HEK293 (cell line): ENCODE data around the gene MIA2.

ENCODE experiments used
- CTCF ChIA-PET: fragments of 350-600 bp; formaldehyde crosslinking; extraction: SDS; loops from one replicate; lab custom pipeline; 2021; ENCODE audit warnings: antibody characterized with exemption; lab: Yijun Ruan, JAX
- POLR2A ChIA-PET: fragments of 300-600 bp; formaldehyde crosslinking; extraction: SDS; loops from one replicate; lab custom pipeline; 2020; ENCODE audit warnings: antibody characterized with exemption, inconsistent platforms; lab: Yijun Ruan, JAX
- H3K27ac ChIP-seq: fragments of 200-500 bp; sonication (Bioruptor generic); 2 replicates; pipeline ENCODE4 v1.5.1; 2014; ENCODE audit warnings: low read depth, low read length, control low read depth, inconsistent platforms; ENCODE audit errors: extremely low read depth
- H3K36me3 ChIP-seq, 2 experiments: fragments of 200-500 bp in 1 of 2; sonication (Bioruptor generic) in 1 of 2; 1 replicate in 1 of 2; 2 replicates in 1 of 2; pipeline ENCODE4 v1.5.1; 2014 to 2017; ENCODE audit warnings: inconsistent platforms in 2 of 2, low read length in 2 of 2; ENCODE audit not compliant: control insufficient read depth in 2 of 2, insufficient read depth in 1 of 2
- H3K4me1 ChIP-seq: fragments of 200-500 bp; sonication (Bioruptor generic); 2 replicates; pipeline ENCODE4 v1.5.1; 2014; ENCODE audit warnings: mild to moderate bottlenecking, low read length, inconsistent platforms; ENCODE audit not compliant: control insufficient read depth, insufficient read depth
- H3K4me3 ChIP-seq: 2 replicates; pipeline ENCODE4 v1.5.1; 2011; ENCODE audit warnings: low read depth, mild to moderate bottlenecking, control low read depth, low read length, moderate library complexity
- H3K9me3 ChIP-seq: fragments of 200-500 bp; sonication (Bioruptor generic); 2 replicates; pipeline ENCODE4 v1.5.1; 2014; ENCODE audit warnings: low read depth, low read length, inconsistent platforms; ENCODE audit not compliant: control insufficient read depth, insufficient read depth
- FEZF1 ChIP-seq: fragments of 450-650 bp; formaldehyde crosslinking; IDR thresholded peaks from 2 replicates; pipeline ENCODE4 v1.5.1; 2016; ENCODE audit warnings: missing biosample characterization, missing genetic modification characterization
- KLF7 ChIP-seq: fragments of 450-650 bp; formaldehyde crosslinking; IDR thresholded peaks from 2 replicates; pipeline ENCODE4 v1.5.1; 2016; ENCODE audit warnings: missing biosample characterization, missing genetic modification characterization, borderline replicate concordance
- MZF1 ChIP-seq: fragments of 450-650 bp; formaldehyde crosslinking; IDR thresholded peaks from 2 replicates; pipeline ENCODE4 v1.5.1; 2017; ENCODE audit warnings: missing biosample characterization, missing genetic modification characterization, borderline replicate concordance
- SCRT2 ChIP-seq: fragments of 450-650 bp; formaldehyde crosslinking; IDR thresholded peaks from 2 replicates; pipeline ENCODE4 v1.5.1; 2016; ENCODE audit warnings: missing biosample characterization, missing genetic modification characterization
- TCF7L2 ChIP-seq: IDR thresholded peaks from 2 replicates; pipeline ENCODE4 v1.6.1; 2011; ENCODE audit warnings: low read depth, mild to moderate bottlenecking, inconsistent platforms, low read length, moderate library complexity, borderline replicate concordance
- ZBTB26 ChIP-seq: fragments of 450-650 bp; formaldehyde crosslinking; optimal IDR thresholded peaks from 2 replicates; pipeline ENCODE3; 2016; ENCODE audit warnings: missing biosample characterization, mild to moderate bottlenecking, missing genetic modification characterization
- ZBTB8A ChIP-seq: fragments of 450-650 bp; formaldehyde crosslinking; IDR thresholded peaks from 2 replicates; pipeline ENCODE4 v1.5.1; 2016; ENCODE audit warnings: missing biosample characterization, missing genetic modification characterization
- ZNF146 ChIP-seq: fragments of 450-650 bp; formaldehyde crosslinking; IDR thresholded peaks from 2 replicates; pipeline ENCODE4 v1.5.1; 2016; ENCODE audit warnings: missing biosample characterization, missing genetic modification characterization
- ZNF221 ChIP-seq: fragments of 450-650 bp; formaldehyde crosslinking; IDR thresholded peaks from 2 replicates; pipeline ENCODE4 v1.5.1; 2017; ENCODE audit warnings: missing biosample characterization, missing genetic modification characterization, borderline replicate concordance
- ZNF335 ChIP-seq: fragments of 450-650 bp; formaldehyde crosslinking; conservative IDR thresholded peaks from 2 replicates; pipeline ENCODE4 v1.5.1; 2016; ENCODE audit warnings: missing biosample characterization, missing genetic modification characterization
- ZNF416 ChIP-seq: fragments of 450-650 bp; formaldehyde crosslinking; IDR thresholded peaks from 2 replicates; pipeline ENCODE4 v1.5.1; 2016; ENCODE audit warnings: missing biosample characterization, missing genetic modification characterization
- ZNF530 ChIP-seq: fragments of 450-650 bp; formaldehyde crosslinking; IDR thresholded peaks from 2 replicates; pipeline ENCODE4 v1.5.1; 2016; ENCODE audit warnings: low read depth, missing biosample characterization, missing genetic modification characterization
- ZNF621 ChIP-seq: fragments of 450-650 bp; formaldehyde crosslinking; IDR thresholded peaks from 2 replicates; pipeline ENCODE4 v1.5.1; 2017; ENCODE audit warnings: missing biosample characterization, missing genetic modification characterization
- ZNF777 ChIP-seq: fragments of 450-650 bp; formaldehyde crosslinking; IDR thresholded peaks from 2 replicates; pipeline ENCODE4 v1.5.1; 2017; ENCODE audit warnings: missing biosample characterization, missing genetic modification characterization, borderline replicate concordance
- ZNF791 ChIP-seq: fragments of 450-650 bp; formaldehyde crosslinking; IDR thresholded peaks from 2 replicates; pipeline ENCODE4 v1.5.1; 2016; ENCODE audit warnings: missing biosample characterization, missing genetic modification characterization

MIA2 gene

DNA sequence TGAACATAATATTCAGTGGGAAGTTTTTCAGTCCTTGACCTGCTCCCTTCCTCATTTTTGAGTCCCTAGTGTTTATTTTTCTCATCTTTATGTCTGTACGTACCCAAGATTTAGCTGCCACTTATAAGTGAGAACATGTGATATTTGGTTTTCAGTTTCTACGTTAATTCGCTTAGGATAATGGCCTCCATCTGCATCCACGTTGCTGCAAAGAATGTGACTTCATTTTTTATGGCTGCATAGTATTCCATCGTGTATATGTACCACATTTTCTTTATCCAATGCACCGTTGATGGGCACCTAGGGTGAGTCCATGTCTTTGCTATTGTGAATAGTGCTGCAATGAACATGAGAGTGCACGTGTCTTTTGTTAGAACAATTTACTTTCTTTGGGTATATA is 30.3 kb downstream of the MIA2 start:
- ChIA-PET POLR2A (interaction anchor here (1.5 kb wide), 1 partner anchor 94 kb away, joined by 3 read pairs; the partner anchor contains the start of gene TRAPPC6B), CTCF (no interaction called here)
- H3K36me3 ChIP-seq, result no peaks in the 10 kb centered on the region
- no peak overlapping the region for H3K4me3 ChIP-seq
- peaks cover 5% of the 10 kb centered on the region; the same call in 1 of the 2 replicates for H3K4me1 ChIP-seq
- H3K27ac ChIP-seq, result no peak overlapping the region
- TF ChIP-seq ZNF621 (tag by site-specific recombination) (no peak), TCF7L2 (no peak), ZNF146 (peak; percentile 82)
- no peaks in the 10 kb centered on the region for H3K9me3 ChIP-seq

DNA sequence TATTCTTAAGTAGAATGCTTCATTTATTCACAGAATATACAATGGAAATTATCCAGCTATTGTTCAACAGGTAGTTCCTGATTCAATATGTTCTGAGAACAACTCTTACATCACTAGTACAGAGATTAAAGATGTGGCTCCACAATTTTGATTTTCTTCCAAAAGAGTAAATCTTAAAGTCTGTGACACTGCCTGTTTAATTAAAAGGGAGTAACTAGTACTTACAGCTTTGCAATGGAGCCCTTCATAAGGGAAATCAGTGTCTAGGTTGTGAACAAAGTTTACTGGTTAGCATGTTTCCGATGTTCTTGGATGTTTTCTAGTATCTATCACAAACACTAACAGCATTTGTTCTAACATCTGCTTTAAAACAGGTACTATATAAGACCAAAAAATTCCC is 30.8 kb downstream of the MIA2 start:
- H3K36me3 ChIP-seq, result no peaks in the 10 kb centered on the region
- H3K27ac ChIP-seq, result no peak overlapping the region
- no peak for TF ChIP-seq ZNF416 (tag by site-specific recombination)
- TF ChIP-seq SCRT2 (tag by site-specific recombination), result peak; percentile 49
- H3K9me3 ChIP-seq, result no peaks in the 10 kb centered on the region
- CTCF ChIA-PET, result no interaction called here
- POLR2A ChIA-PET, result interaction anchor here (1.5 kb wide), 1 partner anchor 94 kb away, joined by 3 read pairs; the partner anchor contains the start of gene TRAPPC6B
- H3K4me1 ChIP-seq, result peaks cover 5% of the 10 kb centered on the region; the same call in 1 of the 2 replicates
- H3K4me3 ChIP-seq, result no peak overlapping the region

- Histone ChIP-seq H3K4me3 (no peak overlapping the region), H3K36me3 (no peaks in the 10 kb centered on the region), H3K9me3 (no peaks in the 10 kb centered on the region), H3K27ac (no peak overlapping the region), H3K4me1 (peaks cover 5% of the 10 kb centered on the region; the same call in 1 of the 2 replicates)
- TF ChIP-seq ZNF530 (tag by site-specific recombination) (no peak), ZNF791 (tag by site-specific recombination) (no peak), ZNF221 (tag by site-specific recombination) (no peak)
- CTCF ChIA-PET, result interaction anchor here (0.7 to 1.0 kb wide), 3 partner anchors 34 to 162 kb away, joined by 3 to 5 read pairs (median 3); no protein-coding TSS in a partner anchor
- POLR2A ChIA-PET, result interaction anchor here (1.5 kb wide), 1 partner anchor 95 kb away, joined by 3 read pairs; the partner anchor contains the start of gene TRAPPC6B
Observed at GRCh38 chr14:39265033-39265432, 31.3 kb downstream of the MIA2 start.

GRCh38 chr14:39265806-39266524 is 32.2 kb downstream of the MIA2 start:
- peak; percentile 65; the same call in 1 of the 2 replicates for TF ChIP-seq ZNF777 (tag by site-specific recombination)
- no peak for TF ChIP-seq ZBTB26 (tag by site-specific recombination)
- H3K27ac ChIP-seq, result peak overlapping the region; percentile 99
- H3K4me1 ChIP-seq, result peaks cover 5% of the 10 kb centered on the region; the same call in 1 of the 2 replicates
- no peaks in the 10 kb centered on the region for H3K36me3 ChIP-seq
- ChIA-PET CTCF (interaction anchor here (0.7 to 1.0 kb wide), 2 partner anchors 20 to 161 kb away, joined by 3 to 5 read pairs; no protein-coding TSS in a partner anchor), POLR2A (interaction anchor here (1.1 to 3.7 kb wide), 5 partner anchors 88 to 163 kb away, joined by 3 to 32 read pairs (median 6); partner anchors contain the start of genes GEMIN2, PNN, SEC23A and TRAPPC6B)
- H3K4me3 ChIP-seq, result peak overlapping the region; percentile 61
- no peaks in the 10 kb centered on the region for H3K9me3 ChIP-seq

- ChIA-PET POLR2A (interaction anchor here (0.5 to 3.7 kb wide), 10 partner anchors 27 to 166 kb away, joined by 3 to 32 read pairs (median 4); partner anchors contain the start of genes GEMIN2, PNN, SEC23A and TRAPPC6B), CTCF (interaction anchor here (0.7 kb wide), 1 partner anchor 20 kb away, joined by 3 read pairs; no protein-coding TSS in a partner anchor)
- H3K4me3 ChIP-seq, result peak overlapping the region; percentile 61
- H3K27ac ChIP-seq, result peak overlapping the region; percentile 99
- H3K9me3 ChIP-seq, result no peaks in the 10 kb centered on the region
- no peaks in the 10 kb centered on the region for H3K36me3 ChIP-seq
- 0 out of 2 replicates have a peak, but pooled peaks have one; percentile 6 for TF ChIP-seq ZNF335 (tag by site-specific recombination)
- 0 out of 2 replicates have a peak, but pooled peaks have one; percentile 1 for TF ChIP-seq ZNF146
- no peak for TF ChIP-seq MZF1 (tag by site-specific recombination)
- TF ChIP-seq ZBTB8A (tag by site-specific recombination), result peak; percentile 30
- TF ChIP-seq KLF7, result no peak
- peak; percentile 33 for TF ChIP-seq FEZF1
- peaks cover 5% of the 10 kb centered on the region; the same call in 1 of the 2 replicates for H3K4me1 ChIP-seq
Observed at GRCh38 chr14:39266525-39266870, 32.8 kb downstream of the MIA2 start.
